SKM-1 treated with dmso at 0.1 percent for 144 hours (cell line): Measurements from ENCODE around the gene SLC25A42.
A peak's percentile ranks its signal among the peaks of the same experiment; 100 is the strongest.
"Not testable (repeated sequence)": the region's sequence is repeated elsewhere in the genome, so short reads cannot be mapped to it uniquely, and the experiment has no call there.

Experiments used
- DNase-seq: peaks from one replicate; lab custom pipeline; 2025; ENCODE audit not compliant: unreplicated experiment; lab: John Stamatoyannopoulos, UW

Gene SLC25A42

GRCh38 chr19:19103167-19103566 is 39.4 kb downstream of the SLC25A42 start:
- no peak for DNase-seq

GRCh38 chr19:19105365-19106055 is 41.7 kb downstream of the SLC25A42 start:
- DNase-seq = no peak

GRCh38 chr19:19106056-19106551 is 42.3 kb downstream of the SLC25A42 start:
- DNase-seq = no peak

GRCh38 chr19:19106938-19107337 is 43.1 kb downstream of the SLC25A42 start:
- not testable (repeated sequence) for DNase-seq

- DNase-seq = no peak
Measured at GRCh38 chr19:19107654-19108053, 43.9 kb downstream of the SLC25A42 start.

- no peak for DNase-seq
Measured at GRCh38 chr19:19109601-19110000, 45.8 kb downstream of the SLC25A42 start.

- DNase-seq = no peak
Measured at GRCh38 chr19:19110410-19111135, 46.8 kb downstream of the SLC25A42 start.

GRCh38 chr19:19111136-19111835 is 47.5 kb downstream of the SLC25A42 start:
- no peak for DNase-seq

- no peak for DNase-seq
Measured at GRCh38 chr19:19111967-19112580, 48.3 kb downstream of the SLC25A42 start.

GRCh38 chr19:19113040-19113626 is 49.3 kb downstream of the SLC25A42 start:
- no peak for DNase-seq

- peak; percentile 19 for DNase-seq
Measured at GRCh38 chr19:19115954-19116353, 52.2 kb downstream of the SLC25A42 start.

- no peak for DNase-seq
Measured at GRCh38 chr19:19119325-19120237, 55.8 kb downstream of the SLC25A42 start.

GRCh38 chr19:19120308-19121231 is 56.8 kb downstream of the SLC25A42 start:
- DNase-seq = no peak

- no peak for DNase-seq
Measured at GRCh38 chr19:19121371-19121770, 57.6 kb downstream of the SLC25A42 start.

- DNase-seq = no peak
Measured at GRCh38 chr19:19122902-19123301, 59.1 kb downstream of the SLC25A42 start.

GRCh38 chr19:19123386-19123785 is 59.6 kb downstream of the SLC25A42 start:
- DNase-seq = no peak

- DNase-seq = no peak
Measured at GRCh38 chr19:19126102-19126501, 62.3 kb downstream of the SLC25A42 start.

- no peak for DNase-seq
Measured at GRCh38 chr19:19131989-19132388, 68.2 kb downstream of the SLC25A42 start.

- DNase-seq = no peak
Measured at GRCh38 chr19:19132912-19133311, 69.1 kb downstream of the SLC25A42 start.
